PFSK-1 (cell line): ENCODE measurements around the gene DBNL.

Experiments used
- FOXP2 ChIP-seq: optimal IDR thresholded peaks from 2 replicates; pipeline ENCODE3; 2011; ENCODE audit warnings: borderline replicate concordance, control low read depth, inconsistent platforms; ENCODE audit not compliant: insufficient read depth; ENCODE audit errors: extremely low read length, extremely low read depth
- POLR2AphosphoS5 ChIP-seq: IDR thresholded peaks from 2 replicates; pipeline ENCODE4 v1.6.1; 2012; ENCODE audit warnings: low read depth, mild to moderate bottlenecking, control low read depth, low read length, moderate library complexity
- SIN3A ChIP-seq: IDR thresholded peaks from 2 replicates; pipeline ENCODE4 v1.6.1; 2012; ENCODE audit warnings: mild to moderate bottlenecking, low read length, moderate library complexity, borderline replicate concordance; ENCODE audit not compliant: insufficient read depth
- TAF1 ChIP-seq: IDR thresholded peaks from 2 replicates; pipeline ENCODE4 v1.6.1; 2012; ENCODE audit warnings: low read length, control low read depth, borderline replicate concordance; ENCODE audit not compliant: insufficient read depth
- TF ChIP-seq, protein P1 (sequence below), 2 experiments: IDR thresholded peaks; 2 replicates each; pipeline versions ENCODE4 v1.6.1 to v1.8.0; 2011 to 2012; ENCODE audit warnings: low read depth in 2 of 2, low read length in 2 of 2, control low read depth in 1 of 2, inconsistent platforms in 1 of 2, mild to moderate bottlenecking in 1 of 2, moderate library complexity in 1 of 2; ENCODE audit not compliant: insufficient read depth in 1 of 2

DNA sequence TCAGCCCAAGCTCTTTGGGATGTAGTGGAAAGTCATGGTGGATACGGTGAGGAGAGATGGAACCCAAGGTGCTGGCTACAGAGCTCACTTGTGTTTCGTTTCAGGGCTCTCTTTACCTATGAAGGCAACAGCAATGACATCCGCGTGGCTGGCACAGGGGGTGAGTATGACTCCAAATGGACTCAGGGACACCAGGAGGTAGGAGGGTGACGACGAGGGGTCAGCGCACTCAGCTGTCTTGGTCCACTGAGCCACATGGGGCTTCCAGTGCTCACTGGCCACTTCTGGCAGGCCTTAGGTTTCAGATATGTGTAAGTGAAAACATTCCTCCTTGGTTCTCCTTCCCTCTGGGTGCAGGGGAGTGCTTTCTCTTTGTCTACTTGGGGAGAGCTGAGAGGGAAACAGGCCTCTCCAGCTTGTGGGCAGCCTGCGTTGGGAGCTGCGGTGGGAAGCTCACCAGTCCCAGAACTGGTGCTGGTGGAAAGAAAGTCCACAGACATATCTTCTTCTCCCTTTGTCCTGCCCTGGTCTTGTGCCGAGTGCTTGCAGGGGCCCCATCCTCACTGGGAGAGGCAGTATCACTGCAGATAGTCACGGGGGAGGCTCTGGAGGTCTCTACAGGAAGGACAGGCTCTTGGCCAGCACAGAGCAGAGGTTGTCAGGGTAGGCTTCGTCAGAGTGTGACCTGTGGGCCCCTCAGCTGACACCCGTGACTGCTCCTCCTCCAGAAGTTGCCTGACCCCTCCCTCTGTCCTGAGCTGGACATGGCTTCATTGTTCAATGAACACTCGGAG is 5.8 kb downstream of the DBNL start:
- TF ChIP-seq POLR2AphosphoS5 (no peak), TAF1 (no peak), SIN3A (no peak), FOXP2 (no peak)
- TF ChIP-seq, protein P1, sequence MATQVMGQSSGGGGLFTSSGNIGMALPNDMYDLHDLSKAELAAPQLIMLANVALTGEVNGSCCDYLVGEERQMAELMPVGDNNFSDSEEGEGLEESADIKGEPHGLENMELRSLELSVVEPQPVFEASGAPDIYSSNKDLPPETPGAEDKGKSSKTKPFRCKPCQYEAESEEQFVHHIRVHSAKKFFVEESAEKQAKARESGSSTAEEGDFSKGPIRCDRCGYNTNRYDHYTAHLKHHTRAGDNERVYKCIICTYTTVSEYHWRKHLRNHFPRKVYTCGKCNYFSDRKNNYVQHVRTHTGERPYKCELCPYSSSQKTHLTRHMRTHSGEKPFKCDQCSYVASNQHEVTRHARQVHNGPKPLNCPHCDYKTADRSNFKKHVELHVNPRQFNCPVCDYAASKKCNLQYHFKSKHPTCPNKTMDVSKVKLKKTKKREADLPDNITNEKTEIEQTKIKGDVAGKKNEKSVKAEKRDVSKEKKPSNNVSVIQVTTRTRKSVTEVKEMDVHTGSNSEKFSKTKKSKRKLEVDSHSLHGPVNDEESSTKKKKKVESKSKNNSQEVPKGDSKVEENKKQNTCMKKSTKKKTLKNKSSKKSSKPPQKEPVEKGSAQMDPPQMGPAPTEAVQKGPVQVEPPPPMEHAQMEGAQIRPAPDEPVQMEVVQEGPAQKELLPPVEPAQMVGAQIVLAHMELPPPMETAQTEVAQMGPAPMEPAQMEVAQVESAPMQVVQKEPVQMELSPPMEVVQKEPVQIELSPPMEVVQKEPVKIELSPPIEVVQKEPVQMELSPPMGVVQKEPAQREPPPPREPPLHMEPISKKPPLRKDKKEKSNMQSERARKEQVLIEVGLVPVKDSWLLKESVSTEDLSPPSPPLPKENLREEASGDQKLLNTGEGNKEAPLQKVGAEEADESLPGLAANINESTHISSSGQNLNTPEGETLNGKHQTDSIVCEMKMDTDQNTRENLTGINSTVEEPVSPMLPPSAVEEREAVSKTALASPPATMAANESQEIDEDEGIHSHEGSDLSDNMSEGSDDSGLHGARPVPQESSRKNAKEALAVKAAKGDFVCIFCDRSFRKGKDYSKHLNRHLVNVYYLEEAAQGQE (IDR thresholded peaks at IDR 0.05; ENCODE audit: insufficient read depth in 1 of 2, low read depth in 2 of 2, low read length in 2 of 2): no peak
